Neutrophil (primary cell): ENCODE data around the gene NPLOC4.

Experiments
- H3K27ac ChIP-seq: fragments of 200-600 bp; sonication (generic); 2 replicates; pipeline ENCODE4 v1.5.1; 2016; ENCODE audit warnings: mild to moderate bottlenecking, moderate library complexity
- H3K27me3 ChIP-seq: fragments of 200-600 bp; sonication (generic); 2 replicates; pipeline ENCODE4 v1.6.0; 2016; ENCODE audit warnings: mild to moderate bottlenecking
- H3K36me3 ChIP-seq: fragments of 200-600 bp; sonication (generic); 2 replicates; pipeline ENCODE4 v1.5.1; 2017
- H3K4me1 ChIP-seq, 2 experiments: fragments of 200-600 bp in 1 of 2; sonication (generic) in 1 of 2; 1 replicate in 1 of 2; 2 replicates in 1 of 2; pipeline versions ENCODE4 v1.5.1 to v1.6.1; 2013 to 2016; ENCODE audit warnings: low read depth in 1 of 2, low read length in 1 of 2, mild to moderate bottlenecking in 1 of 2, moderate library complexity in 1 of 2; ENCODE audit not compliant: control insufficient read depth in 1 of 2, insufficient read depth in 1 of 2
- H3K4me3 ChIP-seq, 2 experiments: fragments of 200-600 bp in 1 of 2; sonication (generic) in 1 of 2; 1 replicate in 1 of 2; 2 replicates in 1 of 2; pipeline ENCODE4 v1.5.1; 2013 to 2016; ENCODE audit warnings: low read depth in 1 of 2, low read length in 1 of 2, mild to moderate bottlenecking in 1 of 2, moderate library complexity in 1 of 2
- H3K9me3 ChIP-seq: fragments of 200-600 bp; sonication (generic); 2 replicates; pipeline ENCODE4 v1.5.1; 2016
- TF ChIP-seq, protein P1 (sequence below): fragments of 200-600 bp; sonication (generic); IDR thresholded peaks from 2 replicates; pipeline ENCODE4 v1.5.1; 2016; ENCODE audit warnings: antibody characterized with exemption

Gene NPLOC4

DNA sequence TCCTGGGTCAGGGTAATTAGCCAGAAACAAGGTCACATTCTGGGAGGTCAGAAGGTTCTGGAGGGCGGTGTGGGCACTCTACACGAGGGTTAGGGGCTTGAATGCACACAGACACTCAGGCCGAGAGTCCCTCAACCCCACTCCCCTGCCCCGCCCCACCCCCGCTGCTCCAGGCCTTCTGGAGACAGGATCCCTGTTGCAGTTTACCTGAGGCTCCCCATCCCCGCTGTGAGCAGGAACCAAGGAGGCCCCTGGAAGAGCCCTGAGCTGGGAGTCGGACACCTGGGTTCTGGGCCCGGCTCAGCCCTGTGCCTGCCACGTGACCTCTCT, 119.9 kb downstream of the NPLOC4 start:
- Histone ChIP-seq H3K27me3 (peaks cover 40% of the 10 kb centered on the region), H3K4me3 (no peak overlapping the region), H3K4me1 (peaks cover 57 to 59% of the 10 kb centered on the region in 2 experiments), H3K36me3 (peaks cover 5% of the 10 kb centered on the region), H3K9me3 (no peaks in the 10 kb centered on the region), H3K27ac (no peak overlapping the region)
- TF ChIP-seq, protein P1, sequence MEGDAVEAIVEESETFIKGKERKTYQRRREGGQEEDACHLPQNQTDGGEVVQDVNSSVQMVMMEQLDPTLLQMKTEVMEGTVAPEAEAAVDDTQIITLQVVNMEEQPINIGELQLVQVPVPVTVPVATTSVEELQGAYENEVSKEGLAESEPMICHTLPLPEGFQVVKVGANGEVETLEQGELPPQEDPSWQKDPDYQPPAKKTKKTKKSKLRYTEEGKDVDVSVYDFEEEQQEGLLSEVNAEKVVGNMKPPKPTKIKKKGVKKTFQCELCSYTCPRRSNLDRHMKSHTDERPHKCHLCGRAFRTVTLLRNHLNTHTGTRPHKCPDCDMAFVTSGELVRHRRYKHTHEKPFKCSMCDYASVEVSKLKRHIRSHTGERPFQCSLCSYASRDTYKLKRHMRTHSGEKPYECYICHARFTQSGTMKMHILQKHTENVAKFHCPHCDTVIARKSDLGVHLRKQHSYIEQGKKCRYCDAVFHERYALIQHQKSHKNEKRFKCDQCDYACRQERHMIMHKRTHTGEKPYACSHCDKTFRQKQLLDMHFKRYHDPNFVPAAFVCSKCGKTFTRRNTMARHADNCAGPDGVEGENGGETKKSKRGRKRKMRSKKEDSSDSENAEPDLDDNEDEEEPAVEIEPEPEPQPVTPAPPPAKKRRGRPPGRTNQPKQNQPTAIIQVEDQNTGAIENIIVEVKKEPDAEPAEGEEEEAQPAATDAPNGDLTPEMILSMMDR = no peak

DNA sequence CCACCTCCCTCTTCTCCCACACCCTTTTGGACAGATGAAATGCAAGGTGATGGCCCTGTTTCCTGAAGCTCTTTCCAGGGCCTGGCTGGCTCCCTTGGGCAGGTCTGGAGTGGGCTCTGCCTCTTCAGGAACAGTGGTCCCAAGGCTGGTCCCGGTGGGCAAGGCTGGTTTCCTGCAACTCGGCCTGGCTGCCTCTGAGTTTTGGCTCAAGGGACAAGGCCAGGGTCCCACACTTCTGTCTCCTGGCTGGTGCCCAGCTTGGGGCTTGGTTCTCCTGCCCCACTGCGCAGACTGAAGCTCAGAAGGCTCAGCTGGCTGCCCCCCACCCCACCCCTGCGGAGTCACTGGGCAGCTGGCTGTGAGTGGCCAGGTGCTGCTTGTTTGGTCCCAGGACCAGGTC, 120.5 kb downstream of the NPLOC4 start:
- Histone ChIP-seq H3K4me1 (peaks cover 57 to 65% of the 10 kb centered on the region in 2 experiments), H3K9me3 (no peaks in the 10 kb centered on the region), H3K27ac (peak overlapping the region; percentile 95), H3K4me3 (no peak overlapping the region), H3K27me3 (peaks cover 34% of the 10 kb centered on the region), H3K36me3 (peaks cover 11% of the 10 kb centered on the region)
- TF ChIP-seq, protein P1 = no peak

DNA sequence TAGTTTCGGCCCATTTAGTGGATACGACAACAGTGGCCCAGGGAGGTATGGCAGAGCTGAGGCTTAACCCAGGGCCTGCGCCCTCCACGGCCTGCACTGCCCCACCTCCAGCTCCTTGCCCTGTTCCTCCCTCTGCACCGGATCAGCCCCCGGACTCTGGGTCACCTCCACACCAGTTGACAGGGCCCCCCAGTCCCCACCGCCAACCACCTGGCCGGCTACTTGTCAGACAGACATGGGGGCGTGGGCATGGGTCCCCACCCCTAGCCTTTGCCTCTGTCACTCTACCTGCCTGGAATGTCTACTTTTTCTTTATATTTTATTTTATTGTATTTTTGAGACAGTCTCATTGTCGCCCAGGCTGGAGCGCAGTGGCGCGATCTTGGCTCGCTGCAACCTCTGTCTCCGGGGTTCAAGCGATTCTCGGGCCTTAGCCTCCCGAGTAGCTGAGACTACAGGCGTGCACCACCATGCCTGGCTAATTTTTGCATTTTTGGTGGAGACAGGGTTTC, 121.3 kb downstream of the NPLOC4 start:
- Histone ChIP-seq H3K36me3 (peaks cover 19% of the 10 kb centered on the region), H3K27ac (peak overlapping the region; percentile 95), H3K4me1 (peaks cover 64 to 73% of the 10 kb centered on the region in 2 experiments), H3K4me3 (peak overlapping the region; percentile 88 to 100), H3K9me3 (no peaks in the 10 kb centered on the region), H3K27me3 (peaks cover 26% of the 10 kb centered on the region)
- TF ChIP-seq, protein P1 = no peak

DNA sequence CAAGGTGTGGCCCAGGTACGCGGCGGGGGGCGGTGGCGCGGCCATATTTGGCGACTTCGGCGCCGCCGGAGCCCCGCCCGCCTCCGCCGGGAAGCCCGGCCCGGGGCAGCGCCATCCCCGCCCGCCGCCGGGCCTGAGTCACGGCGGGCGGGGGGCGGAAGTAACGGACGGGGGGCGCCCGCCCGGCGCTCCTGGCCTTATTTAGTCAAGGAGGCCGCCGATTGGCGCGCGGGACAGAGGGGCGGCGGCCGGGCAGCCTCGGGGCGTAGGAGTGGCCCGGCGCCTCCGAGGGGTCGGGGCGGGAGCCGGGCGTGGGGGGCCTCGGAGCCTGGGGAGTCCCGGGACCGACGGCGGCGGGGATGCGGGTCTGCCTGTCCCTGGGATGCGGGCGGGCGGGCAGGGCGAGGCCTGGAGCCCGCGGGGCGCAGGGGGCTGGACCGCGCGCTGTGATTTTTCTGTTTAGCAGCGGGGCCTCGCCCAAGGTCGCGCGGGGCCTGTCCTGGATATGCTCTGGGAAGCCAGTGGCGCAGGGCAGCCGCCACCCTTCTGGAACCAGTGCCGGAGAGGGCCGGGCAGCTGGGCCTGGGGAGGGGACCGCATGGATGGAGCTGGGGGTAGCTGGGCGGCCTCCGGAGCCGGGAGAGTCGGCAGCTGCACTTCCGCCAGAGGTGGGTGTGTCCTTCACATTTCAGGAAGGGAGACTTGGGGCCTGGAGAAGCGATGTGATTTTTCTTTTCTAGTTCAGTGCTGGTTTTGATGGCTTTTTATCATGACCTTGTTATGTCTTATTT, 122.0 kb downstream of the NPLOC4 start:
- peaks cover 26% of the 10 kb centered on the region for H3K36me3 ChIP-seq
- H3K4me1 ChIP-seq = peaks cover 70 to 80% of the 10 kb centered on the region in 2 experiments
- peak overlapping the region; percentile 88 to 100 for H3K4me3 ChIP-seq
- no peaks in the 10 kb centered on the region for H3K9me3 ChIP-seq
- TF ChIP-seq, protein P1 = no peak
- H3K27me3 ChIP-seq = peaks cover 19% of the 10 kb centered on the region
- peak overlapping the region; percentile 95 for H3K27ac ChIP-seq

DNA sequence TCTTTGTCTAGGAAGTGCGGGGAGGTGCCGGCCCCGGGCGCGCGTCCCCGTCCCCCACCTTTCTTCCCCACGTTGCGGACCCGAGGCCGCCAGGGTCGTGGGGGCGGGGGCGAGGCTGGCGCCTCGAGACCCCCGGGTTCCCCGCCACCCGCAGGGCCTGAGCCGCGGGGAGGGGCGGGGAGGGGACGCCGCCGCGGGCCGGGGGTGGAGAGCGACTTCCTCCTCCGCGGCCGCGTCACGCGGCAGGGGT, 122.5 kb downstream of the NPLOC4 start:
- H3K4me3 ChIP-seq = peak overlapping the region; percentile 88 to 100
- H3K27ac ChIP-seq = peak overlapping the region; percentile 95
- TF ChIP-seq, protein P1 = no peak
- peaks cover 14% of the 10 kb centered on the region for H3K27me3 ChIP-seq
- peaks cover 31% of the 10 kb centered on the region for H3K36me3 ChIP-seq
- peaks cover 70 to 81% of the 10 kb centered on the region in 2 experiments for H3K4me1 ChIP-seq
- H3K9me3 ChIP-seq = no peaks in the 10 kb centered on the region
